ENCODE measurements around the gene C5orf63.
A peak's percentile ranks its signal among the peaks of the same experiment; 100 is the strongest.
"Not testable (repeated sequence)": the region's sequence is repeated elsewhere in the genome, so short reads cannot be mapped to it uniquely, and the experiment has no call there.

Gene C5orf63

GRCh38 chr5:127038550-127038949 is 34.8 kb downstream of the C5orf63 start:
- H3K4me3 ChIP-seq (ENCODE audit: low read depth, low read length), result no peak overlapping the region

DNA sequence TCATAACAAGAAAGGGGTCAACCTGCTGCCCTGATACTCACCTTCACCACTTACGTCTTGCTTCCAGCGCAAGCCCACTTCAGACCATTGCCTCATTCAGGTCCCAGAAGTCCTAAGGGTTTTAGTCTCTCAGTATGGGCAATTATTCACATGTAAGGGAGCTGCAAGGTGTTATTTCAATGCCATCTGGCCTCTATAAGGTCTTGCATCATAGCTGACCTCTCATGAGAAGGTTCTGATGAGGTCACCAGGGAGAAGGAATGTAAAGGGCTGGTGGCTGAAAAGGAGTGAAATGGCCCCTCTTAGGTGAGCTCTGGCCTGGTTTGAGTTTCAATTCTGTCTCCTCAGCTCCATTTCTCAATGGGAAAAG is 41.5 kb downstream of the C5orf63 start:
- no peak overlapping the region for H3K4me3 ChIP-seq (ENCODE audit: low read depth, low read length)

- H3K4me3 ChIP-seq (ENCODE audit: low read depth, low read length), result peak overlapping the region; percentile 80
These were observed 42.0 kb downstream of the C5orf63 start for GRCh38 chr5:127031147-127031862.

DNA sequence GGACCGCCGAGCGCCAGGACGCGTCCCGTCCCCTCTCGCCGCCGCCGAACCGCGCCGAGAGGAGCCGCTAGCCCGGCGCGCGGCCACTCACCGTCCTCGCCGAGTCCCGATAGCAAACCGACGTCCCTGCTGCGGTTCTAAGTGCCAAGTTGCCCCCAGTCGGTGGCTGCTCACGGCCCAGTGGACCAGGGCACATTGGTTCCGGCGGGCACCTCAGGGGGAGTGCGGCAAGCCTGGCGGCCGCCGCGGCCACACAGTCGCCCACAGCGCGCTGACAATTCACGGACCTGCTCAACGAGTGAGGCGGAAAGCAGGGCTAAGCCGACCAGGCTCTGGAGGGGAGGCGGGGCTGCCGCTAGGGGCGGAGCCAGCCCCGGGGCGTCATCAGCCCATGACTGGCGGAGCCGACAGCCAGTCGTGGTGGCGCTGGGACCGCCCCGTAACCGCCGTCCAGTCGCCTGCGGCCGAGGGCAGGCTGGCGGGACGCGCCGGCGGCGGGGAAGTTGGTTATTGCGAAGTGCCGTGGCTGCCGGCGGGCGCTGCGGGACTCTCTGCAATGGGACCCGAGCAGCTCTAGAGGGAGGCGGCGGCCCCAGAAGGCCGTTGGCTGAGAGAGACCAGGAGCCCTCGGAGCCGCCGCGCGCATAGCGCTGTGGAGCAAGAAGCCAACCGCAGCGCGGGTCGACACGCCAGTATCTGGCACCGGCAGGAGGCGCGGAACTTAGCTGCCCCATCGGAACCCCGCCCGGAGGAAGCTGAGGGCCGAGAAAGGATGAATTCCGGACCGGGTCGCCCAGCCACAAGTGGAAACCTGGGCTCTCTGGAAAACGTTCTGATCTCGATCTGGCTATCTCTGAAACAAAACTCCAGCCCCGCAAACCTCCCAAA is 42.8 kb downstream of the C5orf63 start, which contains the start of gene MARCHF3:
Gene MARCHF3, minus strand, starts transcription at position 300 of the 888 bp plus-strand sequence. CDS start 112,387 bp downstream, outside the sequence.
- H3K4me3 ChIP-seq (ENCODE audit: low read depth, low read length), result peak within 1 kb of the TSS; percentile 80

GRCh38 chr5:127029581-127030258 is 43.6 kb downstream of the C5orf63 start:
- H3K4me3 ChIP-seq (ENCODE audit: low read depth, low read length), result peak overlapping the region; percentile 80

DNA sequence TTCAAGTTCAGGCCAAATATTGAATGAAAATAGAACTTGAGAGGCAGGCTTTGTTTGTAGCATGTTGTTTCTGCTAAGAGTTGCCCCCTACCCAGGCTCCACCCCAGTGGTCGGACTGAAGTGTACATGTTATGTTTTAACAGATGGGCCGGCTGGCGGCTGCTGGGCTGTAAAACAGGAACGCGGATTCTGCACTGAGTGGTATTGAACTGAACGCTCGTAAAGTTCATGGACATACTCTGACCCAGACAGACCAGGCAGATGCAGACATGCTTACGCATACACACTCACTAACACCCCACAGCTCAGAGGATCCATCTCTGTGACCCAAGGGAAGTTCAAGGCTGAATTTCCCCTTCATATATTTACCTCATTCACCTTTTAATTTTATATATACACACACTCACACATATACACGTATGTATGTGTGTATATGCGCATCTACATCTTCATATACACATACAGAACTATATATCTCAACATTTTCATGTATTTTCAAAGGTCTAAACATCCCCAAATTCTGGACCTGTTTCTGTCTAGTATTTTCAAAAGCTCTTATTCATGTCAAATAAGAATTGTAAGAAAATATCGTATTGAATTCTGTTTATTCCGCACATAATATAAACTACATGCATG is 44.4 kb downstream of the C5orf63 start:
- H3K4me3 ChIP-seq (ENCODE audit: low read depth, low read length), result peak overlapping the region; percentile 80

DNA sequence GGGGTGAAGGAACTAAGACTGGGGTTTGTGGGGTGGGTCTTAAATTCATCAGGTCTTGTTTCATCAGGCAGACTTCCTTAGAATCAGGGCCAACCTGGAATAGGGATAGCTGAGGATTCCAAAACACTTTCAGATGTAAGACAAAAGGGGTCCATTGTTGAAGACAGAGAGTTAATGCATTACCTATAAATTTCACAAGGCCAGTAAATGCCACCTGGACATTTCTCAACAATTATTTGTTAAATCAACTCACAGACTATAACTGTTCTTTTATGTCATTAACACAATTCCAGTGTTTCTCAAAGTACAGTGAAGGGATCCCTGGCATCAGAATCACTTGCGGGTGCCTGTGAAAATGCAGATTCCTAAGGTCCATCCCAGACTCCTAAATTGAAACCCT is 45.8 kb downstream of the C5orf63 start:
- H3K4me3 ChIP-seq (ENCODE audit: low read depth, low read length), result no peak overlapping the region

DNA sequence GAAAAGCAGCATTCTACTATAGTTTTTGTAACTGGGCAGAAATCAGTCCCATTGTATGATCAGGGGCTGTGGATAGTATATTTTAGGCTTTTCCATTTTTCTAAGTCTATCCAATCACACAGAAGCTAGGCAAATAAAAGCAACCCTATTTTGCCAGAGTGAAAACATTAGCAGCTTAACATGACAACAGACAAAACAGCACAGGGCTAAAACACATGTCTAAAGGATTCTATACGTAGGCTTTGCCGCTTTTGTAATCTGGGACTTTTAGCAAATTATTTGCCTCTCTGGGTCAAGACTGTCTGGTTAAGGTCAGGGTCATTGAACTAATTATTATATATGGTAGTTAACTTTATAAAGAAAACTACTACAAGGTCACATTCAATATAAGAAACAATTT is 47.1 kb downstream of the C5orf63 start:
- no peak overlapping the region for H3K4me3 ChIP-seq (ENCODE audit: low read depth, low read length)

DNA sequence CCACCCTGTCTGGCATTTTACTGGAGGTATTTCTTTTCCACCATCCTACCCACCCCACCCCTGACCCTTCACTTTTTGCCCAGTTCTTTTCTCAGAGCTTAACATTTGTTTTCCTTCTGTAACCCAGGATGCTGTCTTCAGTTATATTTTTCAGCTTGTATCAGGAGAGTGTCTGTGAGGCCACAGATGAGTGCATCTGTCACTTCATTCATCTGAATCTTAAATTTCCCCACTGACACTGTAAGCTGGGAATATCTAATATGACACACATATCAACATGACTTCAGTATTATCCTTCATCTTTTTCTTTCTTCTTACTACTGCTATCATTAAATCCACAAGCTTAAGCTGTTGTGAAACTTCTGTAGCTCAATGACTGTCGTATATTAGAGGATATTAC is 47.8 kb downstream of the C5orf63 start:
- H3K4me3 ChIP-seq (ENCODE audit: low read depth, low read length), result no peak overlapping the region

DNA sequence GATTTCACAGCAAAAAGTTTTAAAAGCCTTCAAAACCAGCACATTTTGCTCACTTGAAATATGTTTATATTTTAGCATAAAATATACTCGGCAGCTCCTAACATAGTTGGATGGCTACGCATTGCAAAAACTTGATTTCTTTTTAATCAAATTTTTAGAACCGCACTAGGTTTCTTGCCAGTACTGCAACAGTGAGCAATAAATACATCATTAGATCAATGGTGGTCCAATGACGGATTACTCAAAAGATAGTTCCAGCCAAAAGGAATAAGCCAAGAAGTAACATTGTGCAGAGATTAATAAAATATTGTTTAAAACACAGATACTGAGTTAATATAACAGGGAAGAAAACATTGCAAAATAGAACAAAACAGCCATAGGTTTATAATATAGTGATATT is 48.5 kb downstream of the C5orf63 start:
- no peak overlapping the region for H3K4me3 ChIP-seq (ENCODE audit: low read depth, low read length)

DNA sequence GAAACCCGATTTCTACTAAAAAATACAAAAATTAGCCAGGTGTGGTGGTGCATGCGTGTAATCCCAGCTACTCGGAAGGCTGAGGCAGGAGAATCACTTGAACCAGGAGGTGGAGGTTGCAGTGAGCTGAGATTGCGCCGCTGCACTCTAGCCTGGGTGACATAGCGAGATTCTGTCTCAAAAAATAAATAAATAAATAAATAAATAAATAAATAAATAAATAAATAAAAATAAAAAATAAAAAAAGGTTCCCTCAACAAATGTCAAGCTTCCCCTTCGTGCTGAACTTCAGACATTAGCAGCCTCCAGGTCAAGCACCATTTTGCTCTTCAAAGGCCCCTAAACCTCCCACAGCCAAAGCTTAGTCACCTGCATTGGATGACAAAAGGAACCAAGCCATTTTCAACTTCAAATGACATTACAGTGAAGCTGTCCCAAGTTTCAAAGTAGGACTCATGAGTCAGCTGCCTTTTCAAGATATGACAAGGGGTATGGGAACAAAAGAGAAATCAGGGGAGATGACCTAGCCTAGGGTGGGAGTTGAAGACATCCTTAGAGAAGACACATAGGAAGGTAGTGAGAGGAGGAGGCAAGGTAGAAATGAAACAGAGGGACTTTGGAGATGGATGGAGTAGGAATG is 49.6 kb downstream of the C5orf63 start:
- H3K4me3 ChIP-seq (ENCODE audit: low read depth, low read length), result not testable (repeated sequence)

DNA sequence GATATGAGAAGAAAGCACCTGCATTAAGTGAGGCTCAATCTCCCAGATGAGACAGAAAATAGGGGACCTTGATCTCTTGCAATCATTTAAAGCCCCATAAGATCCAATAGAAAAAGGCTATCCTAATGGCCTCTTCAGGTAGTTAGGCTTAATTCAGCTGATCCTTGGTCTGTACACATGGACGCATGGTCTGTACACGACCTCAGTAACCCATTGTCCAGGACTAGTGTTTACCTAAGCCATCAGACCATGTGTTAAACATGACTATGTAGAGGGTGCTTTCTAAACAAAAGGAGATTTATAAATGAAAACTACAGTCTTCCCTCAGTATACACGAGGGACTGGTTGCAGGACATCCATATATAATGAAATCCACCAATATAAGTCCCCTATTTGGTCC is 50.5 kb downstream of the C5orf63 start:
- H3K4me3 ChIP-seq (ENCODE audit: low read depth, low read length), result no peak overlapping the region

GRCh38 chr5:127019928-127020327 is 53.4 kb downstream of the C5orf63 start:
- H3K4me3 ChIP-seq (ENCODE audit: low read depth, low read length), result no peak overlapping the region

DNA sequence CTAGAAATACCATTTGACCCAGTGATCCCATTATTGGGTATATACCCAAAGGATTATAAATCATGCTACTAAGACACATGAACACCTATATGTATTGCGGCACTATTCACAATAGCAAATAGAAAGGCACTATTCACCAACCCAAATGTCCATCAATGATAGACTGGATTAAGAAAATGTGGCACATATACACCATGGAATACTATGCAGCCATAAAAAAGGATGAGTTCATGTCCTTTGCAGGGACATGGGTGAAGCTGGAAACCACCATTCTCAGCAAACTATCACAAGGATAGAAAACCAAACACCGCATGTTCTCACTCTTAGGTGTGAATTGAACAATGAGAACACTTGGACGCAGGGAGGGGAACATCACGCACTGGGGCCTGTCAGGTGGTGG is 56.6 kb downstream of the C5orf63 start:
- not testable (repeated sequence) for H3K4me3 ChIP-seq (ENCODE audit: low read depth, low read length)

DNA sequence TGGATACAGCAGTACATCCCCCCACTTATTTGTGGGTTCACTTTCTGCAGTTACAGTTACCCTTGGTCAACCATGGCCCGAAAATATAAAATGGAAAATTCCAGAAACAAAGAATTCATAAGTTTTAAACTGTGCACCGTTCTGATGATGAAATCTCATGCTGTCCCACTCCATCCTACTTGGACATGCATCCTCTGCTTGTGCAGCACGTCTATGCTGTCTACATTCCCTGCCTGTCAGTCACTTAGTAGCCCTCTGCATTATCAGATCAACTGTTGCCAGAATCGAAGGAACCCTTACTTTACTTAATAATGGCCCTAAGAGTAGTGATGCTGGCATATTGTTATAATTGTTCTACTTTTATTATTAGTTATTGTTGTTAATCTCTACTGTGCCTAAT is 57.6 kb downstream of the C5orf63 start:
- no peak overlapping the region for H3K4me3 ChIP-seq (ENCODE audit: low read depth, low read length)

GRCh38 chr5:127014573-127014972 is 58.7 kb downstream of the C5orf63 start:
- H3K4me3 ChIP-seq (ENCODE audit: low read depth, low read length), result no peak overlapping the region

- H3K4me3 ChIP-seq (ENCODE audit: low read depth, low read length), result no peak overlapping the region
These were observed 59.9 kb downstream of the C5orf63 start for GRCh38 chr5:127013407-127013806.

DNA sequence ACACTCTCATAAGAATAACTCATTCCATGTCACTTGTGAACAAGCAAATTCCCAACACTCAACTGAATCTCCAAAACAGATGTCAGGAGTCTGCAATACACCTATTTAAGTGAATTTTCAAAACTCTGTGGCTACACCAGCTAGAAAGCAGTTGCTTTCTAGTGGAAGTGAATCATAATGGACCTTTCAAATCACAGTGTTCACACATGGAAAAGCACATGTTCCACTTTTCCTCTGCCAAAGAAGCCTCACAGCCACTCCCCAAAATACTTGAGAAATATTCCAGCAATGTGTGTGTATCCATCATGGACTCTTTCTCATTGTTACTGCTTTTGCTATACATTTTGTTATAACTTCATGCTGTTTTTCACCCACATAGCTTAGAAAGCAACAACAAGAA is 60.4 kb downstream of the C5orf63 start:
- no peak overlapping the region for H3K4me3 ChIP-seq (ENCODE audit: low read depth, low read length)

DNA sequence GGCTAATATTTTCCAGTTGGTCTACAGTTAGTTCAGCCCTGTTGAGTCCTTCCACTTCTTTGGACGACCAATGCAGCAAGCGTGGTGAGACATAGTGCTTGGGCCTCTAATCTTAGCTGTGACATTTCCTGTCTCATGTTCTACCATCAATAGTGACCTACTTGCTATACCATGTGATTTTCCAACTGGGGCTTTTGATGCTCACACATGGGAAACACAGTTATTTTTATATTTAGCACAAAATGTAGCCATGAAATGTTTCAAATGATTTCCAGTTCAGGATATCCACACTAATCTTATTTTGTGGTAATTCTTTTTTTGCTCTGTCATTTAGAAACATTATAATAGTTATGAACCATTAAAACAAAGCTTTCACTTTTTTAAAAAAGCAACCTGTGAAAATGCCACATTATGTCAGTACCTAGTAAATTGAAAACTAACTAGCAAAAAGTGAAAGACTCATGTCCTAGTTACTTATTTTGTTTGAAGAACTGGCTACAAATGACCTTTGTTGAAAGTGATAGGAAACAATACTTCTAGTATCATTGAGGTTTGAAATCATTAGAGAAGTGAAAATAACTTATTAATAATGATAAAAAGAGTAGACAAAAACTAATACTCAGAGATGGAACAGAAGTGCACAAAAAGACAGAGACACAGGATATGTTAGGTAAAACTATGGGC is 61.2 kb downstream of the C5orf63 start:
- H3K4me3 ChIP-seq (ENCODE audit: low read depth, low read length), result no peak overlapping the region

DNA sequence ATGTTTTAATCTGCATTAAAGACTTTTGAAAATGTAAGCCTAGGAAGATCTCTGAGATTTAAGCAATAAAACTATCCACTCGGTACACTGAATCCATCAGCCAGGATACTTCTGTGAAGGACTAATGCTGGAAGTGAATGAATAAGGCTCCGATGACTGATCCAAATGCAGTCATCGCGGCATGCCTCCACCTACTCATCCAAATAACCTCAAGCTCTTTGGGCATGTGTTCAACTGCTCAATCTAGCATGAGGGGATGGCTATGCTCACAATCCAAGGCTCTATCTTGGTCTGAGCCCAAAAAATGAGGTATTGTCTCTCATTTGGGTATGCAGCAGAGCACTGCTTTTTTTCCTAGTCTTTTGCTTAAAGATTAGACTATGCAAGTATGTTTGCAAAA is 62.1 kb downstream of the C5orf63 start:
- H3K4me3 ChIP-seq (ENCODE audit: low read depth, low read length), result no peak overlapping the region
